Ishikawa (cell line): ENCODE measurements around the gene BEAN1.

Experiments used
- CEBPB ChIP-seq: IDR thresholded peaks from 2 replicates; pipeline ENCODE4 v1.6.1; 2012
- CREB1 ChIP-seq: IDR thresholded peaks from 2 replicates; pipeline ENCODE4 v1.6.1; 2012; ENCODE audit warnings: low read depth
- EGR1 ChIP-seq: IDR thresholded peaks from 2 replicates; pipeline ENCODE4 v1.6.1; 2012
- EP300 ChIP-seq: IDR thresholded peaks from 2 replicates; pipeline ENCODE4 v1.6.1; 2012; ENCODE audit warnings: borderline replicate concordance
- FOXM1 ChIP-seq: IDR thresholded peaks from 2 replicates; pipeline ENCODE4 v1.6.1; 2012; ENCODE audit warnings: low read depth, borderline replicate concordance
- NFIC ChIP-seq: IDR thresholded peaks from 2 replicates; pipeline ENCODE4 v1.6.1; 2012
- RAD21 ChIP-seq: IDR thresholded peaks from 2 replicates; pipeline ENCODE4 v1.6.1; 2012; ENCODE audit warnings: low read depth
- REST ChIP-seq: IDR thresholded peaks from 2 replicates; pipeline ENCODE4 v1.6.1; 2012; ENCODE audit warnings: low read depth, mild to moderate bottlenecking
- TAF1 ChIP-seq: IDR thresholded peaks from 2 replicates; pipeline ENCODE4 v1.6.1; 2012; ENCODE audit warnings: low read depth, mild to moderate bottlenecking
- TCF12 ChIP-seq: IDR thresholded peaks from 2 replicates; pipeline ENCODE4 v1.6.1; 2012; ENCODE audit warnings: low read depth
- TEAD4 ChIP-seq: IDR thresholded peaks from 2 replicates; pipeline ENCODE4 v1.6.1; 2012
- YY1 ChIP-seq: IDR thresholded peaks from 2 replicates; pipeline ENCODE4 v1.6.1; 2012; ENCODE audit warnings: low read depth
- ZBTB7A ChIP-seq: IDR thresholded peaks from 2 replicates; pipeline ENCODE4 v1.6.1; 2012; ENCODE audit warnings: low read depth
- TF ChIP-seq, protein P1 (sequence below): IDR thresholded peaks from 2 replicates; pipeline ENCODE4 v1.6.1; 2012
- TF ChIP-seq, protein P2 (sequence below): IDR thresholded peaks from 2 replicates; pipeline ENCODE4 v1.6.1; 2012

The BEAN1 gene

DNA sequence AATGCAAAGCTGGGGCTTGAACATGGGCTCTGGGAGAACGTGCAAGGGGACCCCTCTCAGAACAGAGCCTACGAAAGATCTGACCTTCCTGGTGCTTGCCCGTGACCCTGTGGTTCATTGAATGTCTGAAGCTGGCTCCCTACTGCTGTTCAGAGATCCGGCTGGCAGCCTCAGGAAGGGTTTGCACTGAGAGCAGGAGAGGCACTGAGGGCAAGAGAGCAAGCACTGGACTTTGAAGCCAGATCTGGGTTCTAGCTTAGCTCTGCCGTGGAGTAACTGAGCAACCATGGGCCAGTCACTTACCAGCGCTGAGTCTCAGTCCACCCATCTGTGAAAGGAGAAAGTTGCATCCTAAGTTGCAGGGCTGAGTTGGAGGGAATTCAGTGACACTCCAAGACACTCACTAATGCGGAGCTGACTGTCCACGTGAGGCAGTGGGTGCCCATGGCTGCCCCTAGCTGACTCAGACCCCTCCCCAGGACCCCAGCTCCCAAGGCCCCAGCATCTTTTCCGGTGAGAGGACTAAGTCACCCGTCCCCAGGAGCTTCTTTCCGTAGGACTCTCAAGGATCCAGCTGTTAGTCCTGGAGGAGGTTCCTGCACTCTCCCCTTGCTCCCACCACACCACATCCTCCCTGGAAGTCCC, 41.3 kb downstream of the BEAN1 start:
- TF ChIP-seq RAD21: no peak
- no peak for TF ChIP-seq FOXM1
- no peak for TF ChIP-seq NFIC

DNA sequence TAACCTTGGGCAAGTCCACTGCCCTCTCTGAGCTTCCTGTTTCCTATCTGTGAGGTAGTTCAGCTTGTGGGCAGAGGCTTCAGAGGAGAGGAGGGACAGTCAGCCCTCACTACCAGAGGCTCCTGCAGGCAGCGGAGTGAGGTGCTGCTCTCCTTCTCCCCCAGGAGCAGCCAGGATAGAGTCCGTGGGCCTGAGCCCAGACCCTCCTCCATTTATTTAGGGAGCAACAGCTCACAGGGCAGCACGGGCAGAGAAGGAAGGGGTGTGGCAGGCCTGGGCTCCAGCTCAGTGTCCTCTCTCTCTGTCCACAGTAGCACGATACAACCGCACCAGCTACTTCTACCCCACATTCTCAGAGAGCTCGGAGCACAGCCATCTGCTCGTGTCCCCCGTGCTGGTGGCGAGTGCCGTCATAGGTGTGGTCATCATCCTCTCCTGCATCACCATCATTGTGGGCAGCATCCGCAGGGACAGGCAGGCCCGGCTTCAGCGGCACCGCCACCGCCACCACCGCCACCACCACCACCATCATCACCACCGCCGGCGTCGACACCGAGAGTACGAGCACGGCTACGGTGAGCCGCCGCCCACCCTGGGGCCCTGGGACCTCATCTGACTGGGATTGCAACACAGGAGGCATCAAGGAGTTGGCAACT, 42.3 kb downstream of the BEAN1 start:
- no peak for TF ChIP-seq CREB1

DNA sequence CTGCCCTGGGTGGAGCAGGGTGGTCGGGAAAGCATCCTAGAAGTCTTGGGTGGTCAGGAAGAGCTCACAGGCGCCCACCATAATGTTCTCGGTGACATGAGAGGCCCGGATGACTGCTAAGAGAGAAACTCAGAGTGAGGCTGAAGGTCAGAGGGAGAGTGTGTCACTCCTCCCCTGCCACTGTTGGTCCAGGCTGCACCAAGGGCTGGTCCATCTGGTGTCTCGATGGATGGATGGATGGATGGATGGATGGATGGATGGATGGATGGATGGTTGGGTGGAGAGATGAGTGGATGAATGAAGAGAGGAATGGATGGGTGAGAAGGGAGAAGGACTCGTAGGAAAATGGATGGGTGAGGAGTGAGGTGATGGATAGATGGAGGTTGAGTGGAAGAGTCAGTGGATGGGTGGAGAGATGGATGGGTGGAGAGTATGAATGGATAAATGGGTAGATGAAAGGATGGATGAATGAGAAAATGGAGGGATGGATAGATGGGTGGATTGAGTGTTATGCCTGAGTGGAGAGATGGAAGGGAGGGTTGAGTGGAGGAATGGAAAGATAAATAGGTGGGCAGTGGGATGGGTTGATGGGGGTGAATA, 43.0 kb downstream of the BEAN1 start:
- no peak for TF ChIP-seq FOXM1
- TF ChIP-seq, protein P1, sequence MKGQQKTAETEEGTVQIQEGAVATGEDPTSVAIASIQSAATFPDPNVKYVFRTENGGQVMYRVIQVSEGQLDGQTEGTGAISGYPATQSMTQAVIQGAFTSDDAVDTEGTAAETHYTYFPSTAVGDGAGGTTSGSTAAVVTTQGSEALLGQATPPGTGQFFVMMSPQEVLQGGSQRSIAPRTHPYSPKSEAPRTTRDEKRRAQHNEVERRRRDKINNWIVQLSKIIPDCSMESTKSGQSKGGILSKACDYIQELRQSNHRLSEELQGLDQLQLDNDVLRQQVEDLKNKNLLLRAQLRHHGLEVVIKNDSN: no peak
- no peak for TF ChIP-seq TCF12
- TF ChIP-seq EGR1: no peak
- TF ChIP-seq EP300: no peak
- TF ChIP-seq CREB1: no peak
- no peak for TF ChIP-seq ZBTB7A
- TF ChIP-seq, protein P2, sequence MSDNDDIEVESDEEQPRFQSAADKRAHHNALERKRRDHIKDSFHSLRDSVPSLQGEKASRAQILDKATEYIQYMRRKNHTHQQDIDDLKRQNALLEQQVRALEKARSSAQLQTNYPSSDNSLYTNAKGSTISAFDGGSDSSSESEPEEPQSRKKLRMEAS: no peak
- TF ChIP-seq REST: no peak
- no peak for TF ChIP-seq NFIC
- TF ChIP-seq RAD21: no peak

DNA sequence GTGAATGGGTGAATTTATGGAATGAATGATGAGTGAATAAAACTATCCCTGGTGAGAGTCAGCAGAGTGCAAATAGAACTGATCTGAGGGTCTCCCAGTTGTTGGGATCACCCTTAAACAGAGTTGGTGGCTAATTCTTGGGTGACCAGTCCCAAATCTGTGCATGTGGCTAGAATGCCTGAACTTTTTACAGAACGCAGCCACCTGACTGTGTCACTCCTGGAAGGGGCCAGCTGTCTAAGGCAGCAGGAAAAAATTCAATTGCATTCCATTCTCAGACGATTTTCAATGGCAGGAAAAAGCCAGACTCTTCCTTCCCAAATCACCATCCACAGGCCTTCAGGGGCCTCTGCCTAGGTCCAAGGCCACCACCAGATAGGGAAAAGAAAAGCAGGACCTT, 43.5 kb downstream of the BEAN1 start:
- TF ChIP-seq, protein P1: no peak
- no peak for TF ChIP-seq TAF1
- no peak for TF ChIP-seq YY1
- no peak for TF ChIP-seq TEAD4
- TF ChIP-seq TCF12: no peak
- TF ChIP-seq, protein P2: no peak
- no peak for TF ChIP-seq ZBTB7A
- TF ChIP-seq REST: no peak
- TF ChIP-seq EP300: no peak
- no peak for TF ChIP-seq CEBPB

DNA sequence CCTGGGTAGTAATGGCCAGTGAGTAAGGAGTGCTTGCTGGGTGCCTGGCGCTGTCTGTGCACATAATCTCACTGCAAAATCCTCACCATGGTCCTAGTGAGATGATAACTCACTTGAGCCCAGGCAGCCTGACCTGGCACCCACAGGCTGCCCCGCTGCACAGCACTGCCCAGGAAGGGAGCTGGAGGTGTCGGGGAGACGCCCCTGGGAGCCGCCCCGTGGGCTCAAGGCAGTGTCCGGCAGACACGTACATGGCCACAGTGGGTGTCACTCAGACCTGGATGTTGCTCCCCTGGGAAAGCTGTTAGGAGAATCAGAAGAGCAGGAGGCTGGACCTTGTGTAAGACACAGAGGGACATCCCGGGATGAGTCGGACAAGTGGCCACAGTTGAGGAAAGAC, 44.2 kb downstream of the BEAN1 start:
- TF ChIP-seq EP300 (no peak), ZBTB7A (no peak), YY1 (no peak), EGR1 (no peak), TEAD4 (no peak), REST (no peak), NFIC (no peak)
